Hematopoietic multipotent progenitor cell treated with erythropoietin and hydrocortisone succinate and interleukin-3 and kit ligand, for 4 days (in vitro differentiated cells): ENCODE data around the gene ZNF331.
A peak's percentile ranks its signal among the peaks of the same experiment; 100 is the strongest.

Experiments
- DNase-seq: peaks from one replicate; pipeline ENCODE4 v3.0.0-alpha.2; 2015

ZNF331 gene

GRCh38 chr19:53577968-53578367 lies 40.0 kb downstream of the ZNF331 start:
- no peak for DNase-seq

DNA sequence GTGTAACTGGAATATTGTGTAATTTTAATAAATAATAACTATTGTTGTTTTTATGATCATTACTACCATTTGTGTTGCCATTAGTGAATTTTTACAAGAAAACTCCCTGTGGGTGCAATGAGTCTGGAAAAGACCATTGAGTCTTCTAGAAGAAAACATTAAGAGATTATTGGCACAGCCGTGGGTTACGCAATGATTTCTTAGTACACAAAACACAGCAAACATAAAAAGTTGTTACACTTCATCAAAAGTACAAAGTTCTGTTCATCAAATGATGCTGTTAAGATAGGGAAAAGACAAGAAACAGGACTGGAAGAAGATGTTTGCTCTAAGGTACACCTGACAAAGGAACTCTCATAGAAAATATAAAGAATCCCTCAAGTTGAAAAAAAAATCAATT lies 41.6 kb downstream of the ZNF331 start:
- DNase-seq, result no peak

DNA sequence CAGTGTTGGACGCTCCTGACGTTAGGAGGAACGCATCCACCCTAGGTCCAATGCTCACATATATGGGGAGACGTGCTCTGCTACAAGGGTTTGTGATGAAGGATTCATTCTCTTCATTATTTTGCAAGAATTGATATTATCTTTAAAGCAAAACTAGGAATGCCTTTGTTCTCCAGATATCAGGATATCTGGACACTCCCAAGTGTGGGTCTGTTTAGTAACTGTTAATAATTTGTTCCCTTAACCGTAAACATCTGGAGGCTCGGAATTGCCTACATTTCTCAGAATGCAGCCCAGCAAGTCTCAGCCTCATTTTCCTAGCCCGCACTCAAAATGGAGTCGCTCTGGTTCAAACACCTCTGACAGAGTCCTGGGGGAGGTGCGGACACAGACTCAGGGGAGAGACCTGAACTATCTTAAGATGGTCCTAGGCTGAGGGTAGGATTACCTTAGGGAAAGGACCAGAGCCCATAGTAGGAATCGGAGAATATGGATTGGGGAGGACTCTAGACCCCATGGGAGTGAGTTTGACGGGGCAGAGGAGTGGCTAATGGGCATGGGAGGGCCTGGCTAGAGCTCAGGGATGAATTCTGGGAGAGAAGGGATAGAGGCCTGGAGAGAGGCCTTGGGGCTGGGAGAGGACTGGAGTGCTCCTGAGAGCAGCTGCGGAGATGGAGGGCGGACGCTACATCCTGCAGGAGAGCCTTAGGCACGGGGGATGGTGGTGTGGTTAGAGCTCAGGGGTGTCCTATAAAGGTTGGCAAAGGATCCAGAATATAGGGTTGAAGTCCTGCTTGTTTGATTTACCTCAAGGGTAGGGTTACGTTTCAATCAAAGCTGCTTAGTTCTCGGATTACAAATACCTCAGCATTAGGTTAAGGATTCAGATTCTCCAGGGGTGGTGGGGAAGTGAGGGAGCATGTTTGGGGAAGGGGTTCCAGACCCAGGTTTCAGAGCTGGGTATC lies 43.2 kb downstream of the ZNF331 start:
- DNase-seq, result no peak

DNA sequence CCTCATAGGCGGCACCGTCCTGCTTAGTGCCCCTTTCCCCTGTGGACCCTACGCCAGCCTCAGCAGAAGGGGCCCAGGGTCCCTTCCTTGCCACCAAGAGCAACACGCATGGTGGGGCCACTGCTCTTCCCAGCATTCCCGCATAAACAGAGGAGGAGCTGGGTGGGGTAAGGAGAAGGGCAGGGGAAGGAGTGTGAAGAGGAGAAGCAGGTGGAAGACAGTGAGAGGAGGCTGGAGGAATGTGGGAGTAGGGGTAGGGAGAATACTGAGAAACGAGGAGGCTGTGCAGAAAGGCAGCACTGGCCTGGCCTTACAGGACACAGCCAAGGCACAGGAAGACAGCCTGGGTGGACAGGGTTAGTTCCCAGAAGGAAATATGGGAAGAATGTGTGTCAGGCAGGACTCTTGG lies 43.9 kb downstream of the ZNF331 start:
- DNase-seq, result no peak

- no peak for DNase-seq
Measured at GRCh38 chr19:53583181-53583580, 45.2 kb downstream of the ZNF331 start.

- no peak for DNase-seq
Measured at GRCh38 chr19:53586277-53586691, 48.3 kb downstream of the ZNF331 start.

- DNase-seq, result no peak
Measured at GRCh38 chr19:53594811-53595509, 57.0 kb downstream of the ZNF331 start.

GRCh38 chr19:53595510-53595867 lies 57.5 kb downstream of the ZNF331 start:
- no peak for DNase-seq

DNA sequence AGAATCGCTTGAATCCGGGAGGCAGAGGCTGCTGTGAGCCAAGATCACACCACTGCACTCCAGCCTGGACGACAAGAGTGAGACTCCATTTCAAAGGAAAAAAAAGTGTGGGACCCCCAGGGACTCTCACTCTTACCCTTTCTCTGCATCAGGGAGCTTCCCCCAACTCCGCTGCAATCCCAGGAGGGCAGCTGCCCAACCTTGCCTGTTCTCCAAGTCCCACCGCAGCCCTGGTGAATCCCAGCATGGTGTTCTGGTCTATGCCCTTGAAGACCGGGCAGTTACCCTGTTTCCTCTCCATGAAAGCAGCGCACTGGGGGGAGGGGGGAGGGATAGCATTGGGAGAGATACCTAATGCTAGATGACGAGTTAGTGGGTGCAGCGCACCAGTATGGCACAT lies 58.1 kb downstream of the ZNF331 start:
- DNase-seq, result no peak

DNA sequence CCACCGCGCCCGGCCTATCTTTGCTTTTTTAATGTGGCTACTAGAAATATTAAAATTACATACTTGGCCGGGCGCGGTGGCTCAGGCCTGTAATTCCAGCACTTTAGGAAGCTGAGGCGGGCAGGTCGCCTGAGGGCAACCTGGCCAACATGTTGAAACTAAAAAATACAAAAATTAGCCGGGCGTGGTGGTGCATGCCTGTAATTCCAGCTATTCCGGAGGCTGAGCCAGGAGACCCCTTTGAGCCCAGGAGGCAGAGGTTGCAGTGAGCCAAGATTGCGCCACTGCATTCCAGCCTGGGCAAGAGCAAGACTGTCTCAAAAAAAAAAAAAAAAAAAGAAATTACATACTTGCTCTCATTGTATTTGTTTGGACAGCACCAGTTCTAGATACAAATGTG lies 59.1 kb downstream of the ZNF331 start:
- DNase-seq, result no peak

GRCh38 chr19:53598361-53598760 lies 60.4 kb downstream of the ZNF331 start:
- no peak for DNase-seq

DNA sequence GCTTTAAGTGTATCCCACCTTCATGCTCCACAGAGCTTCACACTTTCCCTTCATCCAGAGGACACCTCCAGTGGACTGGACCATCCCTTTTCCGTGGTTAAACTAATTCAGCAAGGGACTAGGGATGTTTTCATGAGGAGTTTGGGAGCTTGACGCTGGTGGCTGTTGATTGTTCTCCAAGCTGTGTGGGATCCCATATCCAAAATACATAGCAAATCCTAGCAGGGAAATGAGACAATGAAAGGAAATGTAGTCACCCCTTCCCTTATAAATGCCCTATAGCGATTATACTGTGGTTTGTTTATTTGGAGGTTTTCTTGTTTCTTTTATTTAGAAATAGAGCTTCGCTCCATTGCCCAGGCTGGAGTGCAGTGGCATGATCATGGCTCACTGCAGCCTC lies 62.3 kb downstream of the ZNF331 start:
- DNase-seq, result no peak

GRCh38 chr19:53606031-53606430 lies 68.1 kb downstream of the ZNF331 start:
- DNase-seq, result no peak

GRCh38 chr19:53608381-53608780 lies 70.4 kb downstream of the ZNF331 start:
- DNase-seq, result no peak

- DNase-seq, result no peak
Measured at GRCh38 chr19:53612762-53613526, 75.0 kb downstream of the ZNF331 start.

GRCh38 chr19:53621885-53622740 lies 84.2 kb downstream of the ZNF331 start:
- peak; percentile 63 for DNase-seq

- peak; percentile 59 for DNase-seq
Measured at GRCh38 chr19:53624771-53625545, 87.0 kb downstream of the ZNF331 start.

- no peak for DNase-seq
Measured at GRCh38 chr19:53626486-53626885, 88.5 kb downstream of the ZNF331 start.

DNA sequence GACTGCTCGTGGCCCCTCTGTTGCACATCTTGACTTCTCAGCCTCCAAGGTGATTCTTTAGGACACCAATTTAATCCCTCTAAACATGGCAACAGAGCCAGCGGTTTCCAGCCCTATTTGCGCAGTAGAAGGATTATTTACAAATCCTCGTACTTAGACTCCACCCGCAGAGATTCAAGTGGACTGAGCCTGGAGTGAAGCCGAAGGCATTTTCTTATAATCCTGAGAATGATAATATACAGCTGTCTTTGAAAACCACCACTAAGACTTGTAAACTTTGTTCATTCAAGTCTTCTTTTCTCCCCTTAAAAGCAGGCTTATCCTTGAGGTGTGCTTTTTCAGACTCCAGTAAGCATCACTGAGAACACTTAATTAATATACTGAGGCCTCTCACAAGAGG lies 89.0 kb downstream of the ZNF331 start:
- no peak for DNase-seq
